HG03432 (cell line): Measurements from ENCODE around the gene LIMS4.
"Not testable (repeated sequence)": the region's sequence is repeated elsewhere in the genome, so short reads cannot be mapped to it uniquely, and the experiment has no call there.

Source experiments
- ATAC-seq: cut with Tn5 transposase; IDR thresholded peaks from one replicate; pipeline ENCODE4 v1.9.1; 2021; ENCODE audit warnings: mild to moderate bottlenecking, moderate library complexity; ENCODE audit not compliant: unreplicated experiment

Gene LIMS4, protein sequence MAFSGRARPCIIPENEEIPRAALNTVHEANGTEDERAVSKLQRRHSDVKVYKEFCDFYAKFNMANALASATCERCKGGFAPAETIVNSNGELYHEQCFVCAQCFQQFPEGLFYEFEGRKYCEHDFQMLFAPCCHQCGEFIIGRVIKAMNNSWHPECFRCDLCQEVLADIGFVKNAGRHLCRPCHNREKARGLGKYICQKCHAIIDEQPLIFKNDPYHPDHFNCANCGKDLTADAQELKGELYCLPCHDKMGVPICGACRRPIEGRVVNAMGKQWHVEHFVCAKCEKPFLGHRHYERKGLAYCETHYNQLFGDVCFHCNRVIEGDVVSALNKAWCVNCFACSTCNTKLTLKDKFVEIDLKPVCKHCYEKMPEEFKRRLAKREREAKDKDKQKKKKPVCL

DNA sequence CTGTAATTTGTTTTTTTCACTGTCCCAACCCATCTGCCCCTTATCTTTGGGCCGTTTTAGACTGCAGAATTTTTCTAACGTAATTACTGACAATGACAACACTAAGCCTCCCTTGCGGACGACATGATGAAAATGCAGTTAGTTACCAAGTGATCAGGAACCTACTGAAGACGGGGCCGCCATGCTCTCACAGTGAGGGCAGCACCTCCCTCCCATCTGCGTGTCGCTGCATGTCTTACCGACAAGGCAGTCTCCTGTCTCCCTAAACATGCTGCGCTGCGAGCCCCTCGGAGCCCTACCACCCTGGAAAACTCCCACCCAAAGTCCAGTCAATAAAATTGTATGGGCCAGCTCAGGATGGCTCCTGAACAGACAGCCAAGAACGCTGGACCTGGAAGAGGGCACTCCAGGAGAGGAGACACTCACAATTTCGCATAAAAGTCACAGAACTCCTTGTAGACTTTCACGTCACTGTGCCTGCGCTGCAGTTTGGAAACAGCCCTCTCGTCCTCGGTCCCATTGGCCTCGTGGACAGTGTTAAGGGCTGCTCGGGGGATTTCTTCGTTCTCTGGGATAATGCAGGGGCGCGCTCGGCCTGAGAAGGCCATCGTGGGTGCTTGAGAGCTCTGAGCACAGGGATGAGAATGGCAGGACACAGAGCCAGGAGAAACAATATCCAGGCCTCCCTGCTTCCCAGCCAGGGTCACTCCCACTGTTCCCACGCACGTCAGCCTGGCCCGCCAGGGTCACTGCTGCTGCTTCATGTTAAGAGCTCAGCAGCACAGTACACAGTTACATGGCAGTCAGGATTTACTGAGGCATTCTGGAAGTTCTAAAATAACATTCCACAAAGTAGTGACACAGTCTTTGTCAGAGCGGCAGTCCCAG lies at the start of gene LIMS4:
TSS of gene LIMS4 (minus strand) at position 646 of the 888 bp plus-strand sequence. CDS start at position 608, 38 bp downstream.
- ATAC-seq = not testable (repeated sequence)

DNA sequence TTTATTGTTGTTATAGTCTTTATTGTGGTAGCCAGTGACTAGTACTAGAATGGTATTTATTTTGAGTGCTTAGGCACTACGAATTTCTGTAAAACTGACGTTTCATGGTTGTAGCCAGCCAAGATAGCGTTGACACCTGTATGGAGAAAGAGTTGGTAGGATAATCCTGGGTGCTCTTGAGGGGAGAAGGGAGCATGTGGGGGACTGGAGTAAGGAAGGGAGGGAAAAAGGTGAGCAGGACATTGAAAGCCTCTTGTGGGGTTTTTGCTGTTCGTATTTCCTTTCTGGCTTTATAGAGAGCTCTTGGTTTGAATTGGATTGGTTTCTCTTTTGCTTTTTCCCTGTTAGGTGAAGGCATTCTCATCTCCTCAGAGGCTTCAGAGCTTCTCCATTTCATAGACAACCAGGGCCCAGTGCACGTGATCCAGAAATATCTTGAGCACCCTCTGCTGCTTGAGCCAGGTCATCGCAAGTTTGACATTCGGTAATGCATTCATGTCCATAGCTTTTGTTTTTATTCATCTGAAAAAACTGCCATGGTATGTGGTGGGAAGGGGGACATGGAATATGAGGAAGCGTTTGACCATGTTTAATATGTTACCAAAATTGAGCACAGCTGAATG lies 27.2 kb upstream of the LIMS4 start:
- peak; percentile 88 for ATAC-seq

DNA sequence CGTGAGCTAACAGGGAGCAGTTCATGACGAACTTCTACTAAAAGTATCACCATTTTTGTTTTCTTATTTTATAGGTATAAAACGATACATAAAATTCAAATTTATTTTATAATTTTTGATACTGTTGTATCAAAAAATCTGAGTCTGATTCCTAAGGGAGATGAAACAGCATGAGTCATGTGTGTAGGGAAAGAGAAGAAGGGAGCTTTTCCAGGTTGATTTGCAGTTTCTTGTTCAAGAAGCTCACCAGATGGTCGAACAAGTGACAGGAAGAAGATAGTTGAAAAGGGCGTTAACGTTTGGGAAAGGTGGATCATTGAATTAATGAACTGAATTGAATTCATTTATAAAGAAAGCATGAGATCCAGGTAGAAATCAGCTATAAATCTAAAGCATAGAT lies 23.4 kb upstream of the LIMS4 start:
- not testable (repeated sequence) for ATAC-seq

DNA sequence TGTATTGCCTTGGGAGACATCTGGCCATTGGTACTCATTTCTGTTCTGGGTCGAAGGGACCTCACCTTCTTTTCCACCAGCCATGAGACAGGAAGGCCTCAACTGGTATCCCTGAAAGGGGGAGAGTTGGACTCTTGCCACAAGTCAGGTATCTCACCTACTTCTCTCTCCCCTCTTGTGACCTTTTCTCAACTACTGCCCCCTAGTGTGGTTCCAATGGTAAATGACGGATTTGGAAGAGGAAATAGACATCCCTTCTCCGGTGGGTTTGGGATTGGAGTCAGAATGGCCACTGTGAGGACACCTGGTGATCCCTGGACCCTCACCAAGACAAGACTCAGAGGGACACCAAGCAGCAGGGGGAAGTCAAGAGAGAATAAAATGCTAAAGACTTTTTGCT lies 21.9 kb upstream of the LIMS4 start:
- ATAC-seq = not testable (repeated sequence)

DNA sequence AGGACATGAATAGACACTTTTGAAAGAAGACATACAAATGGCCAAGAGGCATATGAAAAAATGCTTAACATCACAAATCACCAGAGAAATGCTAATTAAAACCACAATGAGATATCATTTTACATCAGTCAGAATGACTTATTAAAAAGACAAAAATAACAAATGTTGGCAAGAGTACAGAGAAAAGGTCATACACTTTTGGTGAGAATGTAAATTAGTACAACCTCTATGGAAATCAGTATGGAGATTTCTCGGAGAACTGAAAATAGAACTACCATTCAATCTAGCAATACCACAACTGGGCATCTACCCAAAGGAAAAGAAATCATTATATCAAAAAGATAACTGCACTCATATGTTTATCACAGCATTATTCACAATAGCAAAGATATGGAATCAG lies 16.4 kb upstream of the LIMS4 start:
- not testable (repeated sequence) for ATAC-seq

DNA sequence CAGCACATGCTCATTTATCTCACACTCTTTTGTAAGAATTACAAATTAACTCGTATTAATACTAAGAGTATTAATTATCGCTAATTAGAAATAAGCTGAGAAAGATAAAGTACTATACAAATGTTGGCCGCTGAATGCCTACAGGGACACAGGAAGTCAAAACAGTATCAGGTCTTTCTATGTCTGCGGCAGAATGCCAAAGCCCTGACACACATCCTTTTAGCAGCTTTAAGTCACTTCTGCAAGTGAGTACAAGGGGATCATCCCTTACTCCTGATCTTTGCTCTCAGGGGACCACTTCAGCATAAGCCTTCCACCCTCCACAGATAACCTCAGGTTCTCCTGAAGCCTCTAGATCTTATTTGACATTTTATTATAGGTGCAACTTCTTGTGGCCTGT lies 10.1 kb upstream of the LIMS4 start:
- not testable (repeated sequence) for ATAC-seq

DNA sequence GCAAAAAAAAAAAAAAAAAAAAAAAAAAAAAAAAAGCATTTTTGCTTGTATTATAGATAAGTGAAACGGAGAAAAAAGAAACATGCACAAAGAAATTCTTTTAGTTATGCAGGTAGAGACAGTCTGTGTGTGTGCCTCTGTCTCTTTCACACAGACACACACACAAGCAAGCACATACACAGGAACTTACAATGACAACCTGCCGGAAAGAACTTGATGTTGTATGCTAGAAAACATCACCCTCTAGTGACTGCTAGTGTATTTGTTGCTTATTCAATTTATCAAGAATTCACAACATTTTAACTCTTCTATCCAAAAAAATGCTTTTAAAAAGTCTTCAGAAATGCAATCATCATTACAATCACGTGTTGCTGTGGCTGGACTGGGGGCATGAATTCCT lies 8.6 kb upstream of the LIMS4 start:
- ATAC-seq = not testable (repeated sequence)

DNA sequence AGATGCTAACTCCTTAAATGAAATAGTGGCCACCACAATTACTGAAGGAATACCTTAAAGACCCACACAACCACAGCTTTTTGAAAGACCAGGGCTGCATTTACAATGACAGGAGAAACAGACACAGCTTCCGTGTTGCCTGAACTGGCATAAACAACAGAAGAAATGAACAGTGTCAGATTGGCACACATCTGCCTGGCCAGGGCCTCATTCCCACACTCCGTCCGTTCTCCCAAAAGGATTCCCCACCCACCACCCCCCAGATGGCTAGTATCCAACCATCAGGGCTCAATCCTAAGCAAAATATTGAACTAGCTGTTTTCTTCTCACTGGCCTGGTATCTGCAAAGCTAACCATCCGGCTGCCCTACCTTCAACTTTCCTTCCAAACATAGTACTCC lies 7.5 kb upstream of the LIMS4 start:
- ATAC-seq = not testable (repeated sequence)

DNA sequence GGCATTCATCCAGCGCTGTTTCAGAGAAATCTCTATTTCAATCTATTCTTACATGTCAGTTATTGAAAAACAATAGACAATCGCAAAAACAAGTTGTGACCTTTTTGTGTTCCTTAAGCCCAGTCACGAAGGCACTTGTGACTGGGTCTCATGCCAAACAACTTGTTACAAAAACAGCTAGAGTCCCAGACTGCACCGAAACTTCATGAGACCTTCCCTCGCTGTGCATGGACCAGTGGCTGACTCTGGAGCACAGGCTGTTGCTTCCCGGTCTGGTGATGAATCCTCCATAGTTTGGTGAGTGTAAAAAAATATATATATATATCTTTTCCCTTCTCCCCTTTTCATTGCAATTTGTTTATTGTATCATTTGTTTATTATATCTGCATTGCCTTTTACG lies 4.8 kb upstream of the LIMS4 start:
- not testable (repeated sequence) for ATAC-seq

DNA sequence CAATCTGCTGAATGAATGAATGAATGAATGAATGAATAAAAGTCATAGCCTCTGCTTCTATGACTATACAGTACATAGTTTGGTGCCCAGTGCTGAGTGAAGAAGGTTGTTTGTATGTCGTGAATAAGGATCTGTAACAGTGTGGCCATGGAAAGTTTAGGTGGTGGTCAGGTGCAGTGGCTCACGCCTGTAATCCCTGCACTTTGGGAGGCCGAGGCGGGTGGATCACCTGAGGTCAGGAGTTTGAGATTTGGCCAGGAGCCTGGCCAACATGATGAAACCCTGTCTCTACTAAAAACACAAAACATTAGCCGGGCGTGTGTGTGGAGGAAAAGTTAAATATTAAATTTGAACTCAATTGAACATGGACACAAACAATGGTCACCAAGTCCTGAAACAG lies 4.3 kb upstream of the LIMS4 start:
- ATAC-seq = not testable (repeated sequence)

DNA sequence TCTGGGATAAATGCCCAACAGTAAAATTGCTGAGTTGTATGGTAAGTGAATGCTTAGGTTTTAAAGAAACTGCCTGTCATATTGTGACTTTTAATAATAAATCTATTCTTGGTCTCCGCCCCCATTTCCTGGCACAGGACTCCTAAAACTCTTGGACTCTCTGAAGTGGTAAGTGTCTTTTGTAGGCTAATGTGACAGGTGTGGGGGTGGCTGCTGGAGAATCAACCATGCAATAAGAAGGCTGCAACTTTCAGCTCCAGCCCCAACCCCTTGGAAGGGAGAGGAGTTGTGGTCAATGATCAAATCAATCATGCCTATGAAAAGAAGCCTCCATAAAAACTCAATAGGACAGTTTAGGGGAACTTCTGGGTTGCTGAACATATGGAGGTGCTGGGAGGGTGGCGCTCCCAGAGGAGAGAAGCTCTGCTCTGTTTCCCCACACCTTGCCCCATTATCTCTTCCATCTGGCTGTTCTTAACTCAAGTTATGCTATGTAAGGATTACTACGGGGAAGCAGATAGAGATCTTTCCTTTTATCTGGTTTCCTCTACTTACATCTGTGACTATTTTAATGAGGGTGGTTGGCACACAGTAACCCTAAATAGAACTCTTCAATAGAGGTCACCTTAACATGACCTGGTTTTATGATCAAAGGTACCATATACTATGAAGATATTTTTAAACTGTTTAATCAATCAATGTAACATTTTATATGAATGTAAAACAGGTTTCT lies 3.2 kb upstream of the LIMS4 start:
- not testable (repeated sequence) for ATAC-seq

DNA sequence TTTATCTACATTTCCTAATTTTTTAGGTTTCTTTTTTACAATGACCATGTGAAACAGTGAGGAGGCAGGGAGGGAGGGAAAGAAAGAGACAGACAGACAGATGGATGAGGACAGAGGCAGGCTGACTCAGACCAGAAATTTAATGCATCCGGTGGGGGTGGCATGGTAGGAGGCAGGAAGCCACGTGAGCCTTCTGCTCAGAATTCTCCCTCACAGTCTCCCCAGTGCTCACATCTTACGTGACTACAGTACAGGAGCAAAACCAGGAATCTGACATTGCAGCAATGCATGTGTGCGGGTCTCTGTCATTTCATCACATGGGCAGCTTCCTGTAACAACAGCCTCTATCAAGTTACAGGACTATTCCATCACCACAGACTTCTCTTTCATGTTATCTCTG lies 2.3 kb upstream of the LIMS4 start:
- ATAC-seq = peak; percentile 98

DNA sequence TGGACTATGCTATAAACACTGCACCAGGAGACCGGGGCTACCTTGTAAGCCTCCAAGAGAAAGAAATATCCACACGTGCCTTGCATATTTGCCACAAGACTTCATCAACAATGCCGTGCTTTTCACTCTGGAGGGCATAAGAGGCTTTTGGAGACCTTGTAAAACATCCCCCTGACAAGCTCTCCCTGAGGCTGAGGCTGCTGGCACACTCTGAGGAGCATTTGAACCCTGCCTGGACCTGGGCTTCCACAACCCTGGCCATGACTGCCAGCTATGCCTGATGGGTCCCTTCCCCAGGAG lies 393 bp upstream of the LIMS4 start:
- ATAC-seq = not testable (repeated sequence)

DNA sequence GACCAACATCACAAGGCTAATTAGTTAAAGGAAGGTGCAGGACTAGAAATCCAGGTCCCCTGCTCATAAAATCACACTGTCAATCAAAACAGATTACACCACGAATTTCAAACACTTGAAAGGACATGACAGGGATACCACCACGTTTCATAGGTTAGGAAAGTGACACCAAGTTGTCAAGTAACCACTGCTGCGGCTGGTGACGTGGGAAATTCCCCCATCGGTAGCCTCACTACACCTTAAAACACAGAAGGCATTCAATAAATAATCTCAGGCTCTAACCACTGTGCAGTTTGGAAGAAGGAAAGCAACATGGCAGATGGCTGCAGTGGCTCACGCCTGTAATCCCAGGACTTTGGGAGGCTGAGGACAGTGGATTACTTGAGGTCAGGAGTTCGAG lies 3.7 kb downstream of the LIMS4 start:
- not testable (repeated sequence) for ATAC-seq

DNA sequence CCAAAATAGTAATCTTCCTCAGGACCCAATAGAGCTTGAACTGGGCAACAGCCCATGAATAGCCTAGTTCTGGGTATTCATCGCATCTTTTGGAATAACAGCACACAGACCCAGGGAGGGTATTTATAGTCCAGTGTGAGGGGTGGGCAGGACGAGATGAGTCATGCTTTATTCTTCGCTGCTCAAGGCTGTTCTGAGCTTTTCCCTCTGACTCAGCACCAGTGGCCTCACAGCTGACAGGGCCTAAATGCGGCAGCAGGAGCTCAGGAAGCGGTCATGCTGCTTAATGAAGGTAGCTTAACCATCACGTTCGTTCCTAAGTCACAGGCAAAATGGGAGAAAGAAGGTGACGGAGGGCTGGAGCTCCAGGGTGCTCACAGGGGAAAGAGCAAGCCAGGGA lies 7.3 kb downstream of the LIMS4 start:
- ATAC-seq = peak; percentile 92

DNA sequence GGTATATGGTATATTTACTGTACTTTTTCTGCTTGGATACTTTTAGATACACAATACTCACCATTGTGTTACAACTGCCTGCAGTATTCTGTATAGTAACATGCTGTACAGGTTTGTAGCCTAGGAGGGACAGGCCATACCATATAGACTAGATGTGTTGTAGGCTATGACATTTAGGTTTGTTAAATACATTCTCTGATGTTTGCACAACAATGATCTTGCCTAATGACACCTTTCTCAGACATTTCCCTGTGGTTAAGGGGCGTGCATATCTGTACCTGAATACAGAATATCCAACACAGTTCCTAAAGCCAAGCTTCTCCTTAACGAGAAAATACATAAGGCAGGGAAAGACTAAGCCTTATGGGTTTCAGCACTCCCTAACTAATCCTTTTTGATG lies 10.2 kb downstream of the LIMS4 start:
- not testable (repeated sequence) for ATAC-seq

DNA sequence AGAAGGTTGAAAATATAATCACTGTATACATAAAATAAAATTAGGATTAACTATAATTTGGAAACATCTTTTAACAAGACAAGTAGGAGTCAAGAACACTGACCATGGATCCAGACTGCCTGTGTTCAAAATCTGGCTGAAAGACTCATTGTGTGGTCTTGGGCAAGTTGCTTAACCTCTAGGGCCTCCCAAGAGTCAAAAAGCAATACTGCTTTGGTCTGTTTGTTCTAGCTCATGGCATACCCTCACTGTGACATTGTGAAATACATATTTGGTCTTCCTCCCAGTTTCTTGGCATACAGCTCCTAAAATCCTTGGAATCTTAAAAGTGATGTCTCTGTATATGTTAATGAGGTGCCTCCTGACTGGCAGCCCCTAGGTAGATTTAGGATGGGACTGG lies 12.3 kb downstream of the LIMS4 start:
- ATAC-seq = not testable (repeated sequence)

DNA sequence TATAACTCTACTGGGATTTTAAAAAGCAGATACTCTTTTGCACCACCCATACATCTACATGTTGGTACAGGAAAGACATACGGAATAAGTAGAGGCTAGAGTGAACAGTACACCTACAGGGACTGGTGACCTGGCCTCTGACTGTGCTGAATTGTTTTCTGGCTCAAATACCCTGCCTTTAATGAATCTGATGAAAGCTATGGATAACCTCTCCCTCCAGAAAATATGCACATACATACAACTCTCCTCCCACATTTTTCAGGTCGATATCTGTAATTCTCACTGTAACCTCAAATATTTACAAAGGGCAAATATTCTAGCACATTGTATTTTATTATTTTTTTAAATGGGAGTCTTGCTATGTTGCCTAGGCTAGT lies 15.4 kb downstream of the LIMS4 start:
- not testable (repeated sequence) for ATAC-seq

DNA sequence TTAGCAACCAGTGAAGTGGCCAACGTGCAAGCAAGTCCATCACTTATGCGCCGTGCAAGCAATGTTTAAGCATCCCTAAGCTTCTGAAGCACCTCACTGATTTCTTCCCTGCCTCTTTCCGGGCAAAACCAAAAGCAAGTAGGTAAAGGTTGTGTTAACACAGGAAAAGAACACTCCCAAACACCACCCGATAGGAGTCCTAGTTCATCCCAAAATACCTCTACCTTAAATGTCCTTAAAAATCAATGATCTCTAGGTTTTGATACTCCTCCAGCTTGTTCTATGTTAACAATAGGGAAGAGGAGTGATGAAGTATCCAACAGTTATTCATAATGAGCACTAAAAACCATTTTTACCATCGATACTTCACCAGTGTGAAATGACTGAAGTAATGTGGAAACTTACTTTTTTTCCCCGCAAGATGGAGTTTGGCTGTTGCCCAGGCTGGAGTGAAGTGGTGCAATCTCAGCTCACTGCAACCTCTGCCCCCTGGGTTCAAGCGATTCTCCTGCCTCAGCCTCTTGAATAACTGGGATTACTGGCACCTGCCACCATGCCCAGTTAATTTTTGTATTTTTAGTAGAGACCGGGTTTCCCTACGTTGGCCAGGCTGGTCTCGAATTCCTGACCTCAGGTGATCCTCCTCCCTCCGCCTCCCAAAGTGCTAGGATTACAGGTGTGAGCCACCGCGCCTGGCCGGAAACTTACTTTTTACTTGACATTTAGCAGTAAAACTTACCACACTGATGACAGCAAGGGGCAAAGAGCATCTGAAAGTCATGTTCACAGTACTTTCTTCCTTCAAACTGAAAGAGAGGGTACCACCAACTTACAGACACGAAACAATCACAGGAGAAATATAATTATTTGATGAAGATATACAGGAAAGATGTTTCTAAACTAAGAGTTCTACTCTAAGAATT lies 16.1 kb downstream of the LIMS4 start:
- not testable (repeated sequence) for ATAC-seq
